Bronchial epithelial cell (primary cell): ENCODE data around the gene MEG3. TPM values are rescaled to one million over a fixed set of nuclear protein-coding genes. Genes with fewer than 3 reads are reported as not detected.

Experiments used
- DNase-seq: peaks from one replicate; pipeline ENCODE4 v3.0.0-alpha.2; 2010; ENCODE audit warnings: low read depth
- FAIRE-seq: peaks from 2 replicates; lab custom pipeline; 2011; peaks lifted over from hg19 to GRCh38; lab: Jason Lieb, UNC
- H3K27me3 ChIP-seq: 2 replicates; pipeline ENCODE4 v1.5.1; 2011; ENCODE audit warnings: low read length; ENCODE audit not compliant: control insufficient read depth, insufficient read depth
- H3K36me3 ChIP-seq: 2 replicates; pipeline ENCODE4 v1.5.1; 2011; ENCODE audit warnings: low read length; ENCODE audit not compliant: control insufficient read depth, insufficient read depth
- H3K4me3 ChIP-seq: 2 replicates; pipeline ENCODE4 v1.5.1; 2011; ENCODE audit warnings: mild to moderate bottlenecking, low read depth, low read length, control low read depth
- total RNA-seq: library from RNA; depleted of rRNA; stranded (reverse); fragments of >200 nt; gene quantifications from 2 replicates; pipeline ENCODE4 v1.2.1, GENCODE V29; 2014
- TF ChIP-seq, protein P1 (sequence below): IDR thresholded peaks from 2 replicates; pipeline ENCODE4 v1.5.1; 2011; ENCODE audit warnings: mild to moderate bottlenecking, moderate library complexity, low read length, control low read depth, inconsistent platforms; ENCODE audit not compliant: insufficient read depth, severe bottlenecking

The MEG3 gene
- total RNA-seq, 1 donor from 2014 or later, result 3.7 TPM

DNA sequence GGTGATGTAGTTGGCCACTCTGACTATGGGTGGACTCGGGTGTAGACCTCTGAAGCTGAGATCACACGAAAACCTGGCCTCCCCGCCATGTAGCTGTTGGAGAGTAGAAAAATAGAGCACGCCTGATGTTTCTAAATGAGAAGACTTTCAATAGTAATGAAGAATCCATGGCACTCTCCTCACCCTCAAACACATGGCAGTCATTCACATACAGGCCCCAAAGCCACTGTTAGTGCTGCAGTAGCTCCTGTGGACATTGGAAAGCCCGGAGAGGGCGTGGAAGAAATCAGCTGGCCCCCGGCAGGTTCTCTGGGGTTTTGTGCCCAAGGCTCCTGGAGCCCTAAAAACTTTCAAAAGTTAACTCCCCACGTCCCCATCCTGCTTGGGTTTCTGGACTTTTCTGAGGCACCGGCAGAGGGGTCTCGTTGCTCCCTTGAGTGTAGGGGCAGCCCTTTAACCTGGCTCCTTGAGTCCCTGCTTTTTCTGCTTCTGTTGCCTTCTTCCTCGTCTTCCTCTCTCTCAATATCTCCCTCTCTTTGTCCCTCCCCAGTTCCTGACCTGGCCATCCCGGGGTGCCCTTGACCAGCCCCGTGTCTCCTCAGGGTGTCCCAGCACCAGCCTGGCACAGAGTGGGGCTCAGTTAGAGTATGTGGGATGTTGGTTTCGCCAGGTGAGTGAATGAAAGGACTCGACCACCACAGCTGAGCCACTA, 8.3 kb downstream of the MEG3 start:
- Histone ChIP-seq H3K36me3 (no peaks in the 10 kb centered on the region), H3K27me3 (no peaks in the 10 kb centered on the region), H3K4me3 (no peak overlapping the region)
- FAIRE-seq (no peak), DNase-seq (no peak)
- TF ChIP-seq, protein P1, sequence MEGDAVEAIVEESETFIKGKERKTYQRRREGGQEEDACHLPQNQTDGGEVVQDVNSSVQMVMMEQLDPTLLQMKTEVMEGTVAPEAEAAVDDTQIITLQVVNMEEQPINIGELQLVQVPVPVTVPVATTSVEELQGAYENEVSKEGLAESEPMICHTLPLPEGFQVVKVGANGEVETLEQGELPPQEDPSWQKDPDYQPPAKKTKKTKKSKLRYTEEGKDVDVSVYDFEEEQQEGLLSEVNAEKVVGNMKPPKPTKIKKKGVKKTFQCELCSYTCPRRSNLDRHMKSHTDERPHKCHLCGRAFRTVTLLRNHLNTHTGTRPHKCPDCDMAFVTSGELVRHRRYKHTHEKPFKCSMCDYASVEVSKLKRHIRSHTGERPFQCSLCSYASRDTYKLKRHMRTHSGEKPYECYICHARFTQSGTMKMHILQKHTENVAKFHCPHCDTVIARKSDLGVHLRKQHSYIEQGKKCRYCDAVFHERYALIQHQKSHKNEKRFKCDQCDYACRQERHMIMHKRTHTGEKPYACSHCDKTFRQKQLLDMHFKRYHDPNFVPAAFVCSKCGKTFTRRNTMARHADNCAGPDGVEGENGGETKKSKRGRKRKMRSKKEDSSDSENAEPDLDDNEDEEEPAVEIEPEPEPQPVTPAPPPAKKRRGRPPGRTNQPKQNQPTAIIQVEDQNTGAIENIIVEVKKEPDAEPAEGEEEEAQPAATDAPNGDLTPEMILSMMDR, result no peak

DNA sequence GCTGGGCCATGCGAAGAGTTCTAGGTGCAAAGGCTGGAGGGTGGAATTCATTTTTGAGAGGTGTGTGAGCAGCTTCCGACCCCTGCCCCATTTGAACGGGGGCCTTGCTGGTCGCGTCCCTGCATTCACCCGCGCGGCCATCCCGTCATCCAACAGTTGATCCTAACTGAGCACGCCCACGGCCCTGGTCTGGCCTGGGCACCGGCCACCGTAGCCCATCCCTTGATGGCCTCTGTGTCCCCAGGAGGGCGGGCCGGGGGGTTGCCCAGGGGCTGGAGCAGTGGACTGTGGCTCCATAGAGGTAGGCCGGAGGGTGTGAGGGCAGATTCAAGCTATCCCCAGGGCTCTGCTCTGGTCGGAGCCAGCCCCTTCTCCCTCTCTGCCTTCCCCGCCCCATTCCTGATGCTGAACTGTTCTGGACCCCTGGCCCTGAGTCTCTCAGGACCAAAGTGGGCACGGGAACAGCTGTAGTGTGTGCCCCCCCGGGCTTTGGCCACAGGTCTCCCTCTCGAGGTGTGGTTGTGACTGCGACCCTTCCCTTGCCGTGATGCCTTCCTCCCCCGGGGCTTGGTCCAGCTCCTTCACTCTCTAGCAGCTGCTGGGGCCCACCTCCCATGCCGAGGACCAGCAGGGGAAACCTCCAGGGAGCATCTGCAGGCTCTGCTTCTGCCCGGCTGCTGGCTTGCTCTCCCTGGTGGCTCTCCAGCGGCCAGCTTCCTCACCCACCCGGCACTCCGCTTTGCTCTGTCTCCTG, 9.1 kb downstream of the MEG3 start:
- no peak for FAIRE-seq
- H3K36me3 ChIP-seq, result no peaks in the 10 kb centered on the region

DNA sequence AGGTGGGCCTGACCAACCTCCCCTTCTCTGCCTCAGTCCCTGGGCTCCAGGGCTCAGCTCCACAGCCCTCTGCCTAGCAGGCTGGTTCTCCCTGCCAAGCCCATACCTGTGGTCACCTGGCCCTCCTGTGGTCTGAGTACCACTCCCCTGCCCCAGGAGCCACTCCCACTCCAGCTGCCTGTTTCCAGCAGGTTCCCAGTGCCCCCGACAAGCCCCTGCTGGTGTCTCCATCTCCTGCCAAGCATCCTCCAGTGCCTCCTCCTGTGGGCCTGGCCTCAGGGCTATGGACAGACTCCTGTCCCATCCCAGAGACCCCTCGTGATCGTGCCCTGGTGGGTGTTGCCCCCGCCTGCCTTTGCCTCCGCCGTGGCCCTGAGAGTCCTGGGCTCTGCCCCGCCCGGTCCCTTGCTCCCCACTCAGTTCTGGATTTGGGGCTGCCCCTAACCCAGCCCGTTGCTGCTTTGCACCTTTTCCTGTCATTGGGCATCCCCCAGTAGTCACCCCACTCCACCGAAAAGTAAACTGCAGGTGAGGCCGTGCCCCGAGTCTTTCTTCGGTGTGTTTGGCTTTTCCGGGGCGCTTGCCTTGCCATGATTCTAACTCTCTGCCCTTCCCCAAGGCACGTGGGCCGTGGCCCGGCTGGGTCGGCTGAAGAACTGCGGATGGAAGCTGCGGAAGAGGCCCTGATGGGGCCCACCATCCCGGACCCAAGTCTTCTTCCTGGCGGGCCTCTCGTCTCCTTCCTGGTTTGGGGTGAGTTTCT, 9.8 kb downstream of the MEG3 start:
- H3K36me3 ChIP-seq, result no peaks in the 10 kb centered on the region
- no peak overlapping the region for H3K4me3 ChIP-seq
- FAIRE-seq (no peak), DNase-seq (no peak)
- no peaks in the 10 kb centered on the region for H3K27me3 ChIP-seq
- TF ChIP-seq, protein P1, result no peak

More for the DNA sequence above, 9.1 kb downstream of the MEG3 start:
- DNase-seq, result no peak
- Histone ChIP-seq H3K4me3 (no peak overlapping the region), H3K27me3 (no peaks in the 10 kb centered on the region)
- TF ChIP-seq, protein P1, result no peak

DNA sequence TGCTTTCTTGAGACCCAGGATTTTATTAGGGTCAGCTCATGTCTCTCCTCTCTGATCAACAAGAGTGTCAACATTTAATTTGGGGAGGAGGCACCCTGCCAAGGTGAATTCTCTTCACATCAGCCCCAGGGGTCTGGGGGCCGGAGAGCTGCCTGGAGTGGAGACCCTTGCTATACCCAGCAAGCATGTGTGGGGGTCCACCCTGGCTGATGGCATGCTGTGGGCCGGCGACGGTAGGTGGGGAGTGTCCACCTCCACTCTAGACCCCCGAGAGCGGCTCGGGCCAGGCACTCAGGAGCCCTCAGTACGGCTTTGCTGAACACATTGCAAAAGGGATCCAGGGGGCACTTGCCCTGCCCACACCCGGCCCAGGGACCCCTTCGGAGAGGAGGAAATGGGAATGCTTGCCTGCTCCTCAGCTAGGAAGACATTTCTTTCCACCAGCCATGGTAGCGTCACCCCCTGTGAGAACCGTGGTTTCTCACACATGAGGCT, 10.4 kb downstream of the MEG3 start:
- Histone ChIP-seq H3K36me3 (no peaks in the 10 kb centered on the region), H3K27me3 (no peaks in the 10 kb centered on the region), H3K4me3 (no peak overlapping the region)
- DNase-seq (no peak), FAIRE-seq (no peak)
- TF ChIP-seq, protein P1, result no peak

DNA sequence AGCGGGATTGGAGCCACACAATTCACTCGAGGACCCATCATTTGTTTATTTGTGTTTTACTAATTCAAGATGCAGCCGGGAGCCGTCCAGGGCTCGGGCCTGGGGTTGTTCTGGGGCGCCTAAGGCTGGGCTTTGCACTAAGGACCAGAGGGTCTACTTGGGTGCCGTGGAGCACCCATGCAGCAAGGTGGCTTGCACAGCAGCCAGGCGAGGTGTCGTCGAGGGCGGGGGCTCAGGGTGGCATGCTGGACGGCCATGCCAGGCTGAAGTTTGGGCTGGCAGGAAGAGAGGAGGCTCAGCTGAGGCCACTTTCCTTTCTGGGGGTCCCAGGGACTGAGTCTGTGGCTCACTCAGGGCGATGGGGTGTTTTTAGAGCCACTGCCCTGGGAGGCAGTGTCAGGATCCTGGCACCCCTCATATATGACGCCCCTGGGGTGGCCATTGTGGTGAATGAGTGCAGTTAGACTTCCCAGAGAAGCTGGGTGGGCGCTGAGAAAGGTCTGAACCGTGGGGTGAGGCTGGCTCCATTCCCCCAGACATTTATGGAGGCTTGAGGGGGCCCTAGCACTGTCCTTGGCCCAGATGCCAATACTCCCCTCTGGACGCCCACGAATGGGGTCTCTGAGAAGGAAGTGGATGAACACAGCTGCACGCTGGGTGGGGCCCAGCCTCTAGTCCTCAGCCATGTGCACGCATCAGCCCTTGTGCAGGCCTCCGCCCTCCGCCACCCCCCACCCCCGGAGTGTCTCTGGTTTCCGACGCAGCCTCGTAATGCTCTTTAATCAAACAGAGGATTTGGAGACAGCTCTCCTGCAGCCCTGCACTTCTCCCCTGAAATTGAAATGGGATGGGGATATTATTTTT, 11.3 kb downstream of the MEG3 start:
- no peak for FAIRE-seq

More for the DNA sequence above, 11.3 kb downstream of the MEG3 start:
- DNase-seq, result no peak
- H3K4me3 ChIP-seq, result no peak overlapping the region
- H3K27me3 ChIP-seq, result no peaks in the 10 kb centered on the region
- no peaks in the 10 kb centered on the region for H3K36me3 ChIP-seq
- TF ChIP-seq, protein P1, result no peak
